Measurements from ENCODE around the gene SERGEF.

DNA sequence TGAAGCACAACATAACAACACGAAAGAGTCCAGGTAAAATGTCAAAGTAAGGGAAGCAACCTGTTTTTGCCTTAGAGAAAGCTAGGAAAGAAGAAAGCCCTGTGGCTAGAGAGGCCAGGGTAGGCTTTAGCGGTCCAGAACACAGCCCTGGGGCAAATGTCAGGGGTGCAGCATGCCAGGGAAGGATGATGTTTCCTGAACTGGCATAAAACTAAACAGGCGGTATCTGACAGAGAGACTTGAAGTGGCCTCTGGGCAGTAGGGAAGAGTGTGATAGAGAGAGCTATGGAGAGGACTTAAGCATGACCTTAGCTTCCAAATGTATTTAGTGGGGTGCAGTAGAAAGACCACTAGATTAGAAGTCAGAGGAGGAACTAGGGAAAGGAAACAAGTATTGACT, 174.7 kb downstream of the SERGEF start:
- no peak for TF ChIP-seq SUZ12 (IDR thresholded peaks at IDR 0.05; ENCODE audit: extremely low read depth, insufficient read depth, insufficient read length)
- TF ChIP-seq ZNF274 (IDR thresholded peaks at IDR 0.05; ENCODE audit: low read depth, low read length) = no peak
- TF ChIP-seq YY1 (IDR thresholded peaks at IDR 0.05; ENCODE audit: insufficient read depth, insufficient read length) = no peak

Measured in NT2/D1 (cell line).